GM19372 (cell line): Measurements from ENCODE around the gene PARN.
"Not testable (repeated sequence)": the region's sequence is repeated elsewhere in the genome, so short reads cannot be mapped to it uniquely, and the experiment has no call there.

Source experiments
- ATAC-seq: cut with Tn5 transposase; IDR thresholded peaks from one replicate; pipeline ENCODE4 v1.9.1; 2021; ENCODE audit warnings: mild to moderate bottlenecking, low read depth, moderate library complexity; ENCODE audit not compliant: unreplicated experiment

PARN gene

GRCh38 chr16:14409563-14409962, 220.5 kb downstream of the PARN start:
- ATAC-seq = no peak

- no peak for ATAC-seq
These were observed 222.2 kb downstream of the PARN start for GRCh38 chr16:14407786-14408399.

GRCh38 chr16:14405611-14406537, 224.2 kb downstream of the PARN start:
- peak; percentile 94 for ATAC-seq

GRCh38 chr16:14403001-14403389, 227.1 kb downstream of the PARN start:
- not testable (repeated sequence) for ATAC-seq

GRCh38 chr16:14402114-14403000, 227.7 kb downstream of the PARN start:
- not testable (repeated sequence) for ATAC-seq

- not testable (repeated sequence) for ATAC-seq
These were observed 228.4 kb downstream of the PARN start for GRCh38 chr16:14401711-14402061.

GRCh38 chr16:14400978-14401710, 228.9 kb downstream of the PARN start:
- not testable (repeated sequence) for ATAC-seq

- ATAC-seq = no peak
These were observed 229.6 kb downstream of the PARN start for GRCh38 chr16:14400285-14400977.

GRCh38 chr16:14399378-14400284, 230.4 kb downstream of the PARN start:
- ATAC-seq = no peak

- ATAC-seq = no peak
These were observed 231.9 kb downstream of the PARN start for GRCh38 chr16:14398014-14398717.

- ATAC-seq = not testable (repeated sequence)
These were observed 234.3 kb downstream of the PARN start for GRCh38 chr16:14395710-14396304.

- no peak for ATAC-seq
These were observed 235.2 kb downstream of the PARN start for GRCh38 chr16:14394834-14395233.

- no peak for ATAC-seq
These were observed 237.1 kb downstream of the PARN start for GRCh38 chr16:14392960-14393359.

- no peak for ATAC-seq
These were observed 240.7 kb downstream of the PARN start for GRCh38 chr16:14389359-14389758.

- ATAC-seq = no peak
These were observed 241.8 kb downstream of the PARN start for GRCh38 chr16:14388243-14388642.

- no peak for ATAC-seq
These were observed 243.9 kb downstream of the PARN start for GRCh38 chr16:14386115-14386514.
